NCI-H2029 (cell line): ENCODE data around the gene DRD5.
"Not testable (repeated sequence)": the region's sequence is repeated elsewhere in the genome, so short reads cannot be mapped to it uniquely, and the experiment has no call there.

Source experiments
- DNase-seq: peaks from one replicate; lab custom pipeline; 2025; lab: John Stamatoyannopoulos, UW

The DRD5 gene

GRCh38 chr4:9781343-9782135 is at the start of gene DRD5:
DRD5 (plus strand) TSS chr4:9781634; CDS start chr4:9782030, 396 bp downstream.
- no peak for DNase-seq

DNA sequence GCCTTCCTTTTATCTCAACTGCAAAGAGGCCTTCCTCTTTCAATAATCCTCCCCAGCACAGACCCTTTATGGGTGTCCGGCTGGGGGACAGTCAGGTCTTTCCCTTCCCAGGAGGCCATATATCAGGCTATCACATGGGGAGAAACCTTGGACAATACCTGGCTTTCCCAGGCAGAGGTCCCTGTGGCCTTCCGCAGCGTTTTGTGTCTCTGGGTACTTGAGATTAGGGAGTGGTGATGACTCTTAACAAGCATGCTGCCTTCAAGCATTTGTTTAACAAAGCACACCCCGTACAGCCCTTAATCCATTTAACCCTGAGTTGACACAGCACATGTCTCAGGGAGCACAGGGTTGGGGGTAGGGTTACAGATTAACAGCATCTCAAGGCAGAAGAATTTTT is 49.2 kb upstream of the DRD5 start:
- peak; percentile 10 for DNase-seq

DNA sequence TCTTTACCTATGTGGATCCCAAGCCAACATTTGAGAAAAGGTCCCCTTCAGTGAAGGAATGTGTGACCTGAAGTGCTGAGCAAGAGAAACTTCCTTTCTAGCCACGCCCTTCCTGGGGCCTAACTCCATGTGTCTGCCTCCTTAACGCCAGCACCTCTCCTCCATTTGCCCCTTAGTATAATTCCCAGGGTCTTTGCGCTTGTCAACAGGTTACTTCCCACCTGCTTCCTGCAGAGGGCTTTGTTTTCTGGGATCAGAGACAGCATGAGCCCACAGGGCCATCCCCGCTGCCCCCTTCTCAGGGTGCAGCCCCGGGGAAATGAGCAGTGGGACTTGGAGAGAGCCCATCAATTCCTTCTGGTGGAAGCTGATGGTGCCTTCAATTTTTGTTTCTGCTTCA is 45.9 kb upstream of the DRD5 start:
- DNase-seq = no peak

- not testable (repeated sequence) for DNase-seq
Measured at GRCh38 chr4:9737280-9737679, 44.2 kb upstream of the DRD5 start.

GRCh38 chr4:9743789-9744188 is 37.6 kb upstream of the DRD5 start:
- DNase-seq = not testable (repeated sequence)

GRCh38 chr4:9745782-9746181 is 35.7 kb upstream of the DRD5 start:
- DNase-seq = no peak

DNA sequence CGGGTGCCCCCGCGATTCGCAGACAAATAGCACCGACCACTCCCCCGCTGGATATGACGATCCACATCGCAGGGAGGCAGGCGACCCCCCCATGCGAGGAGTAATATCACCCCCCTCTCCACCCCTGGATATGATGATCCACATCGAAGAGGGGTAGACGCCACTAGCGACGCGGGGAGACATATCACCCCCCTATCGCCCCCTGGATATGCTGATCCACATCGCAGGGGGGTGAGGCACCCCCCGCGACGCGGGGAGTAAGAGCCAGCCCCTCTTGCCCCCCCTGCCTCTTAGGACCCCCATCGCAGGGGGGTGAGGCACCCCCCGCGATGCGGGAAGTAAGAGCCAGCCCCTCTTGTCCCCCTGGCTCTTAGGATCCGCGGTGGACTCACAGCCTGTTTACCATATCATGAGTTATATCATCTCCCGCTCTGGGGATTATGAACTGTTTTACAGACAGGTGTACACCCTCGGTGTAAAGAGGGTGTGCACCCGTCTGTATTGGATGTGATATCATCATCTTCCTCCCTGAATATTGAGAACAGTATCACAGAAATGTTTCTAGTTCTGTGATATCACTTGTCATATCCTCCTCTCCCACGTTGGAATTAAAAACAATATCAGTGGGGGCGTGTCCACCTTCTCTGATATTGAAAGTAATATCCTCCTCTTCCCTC is 22.7 kb upstream of the DRD5 start:
- DNase-seq = no peak

GRCh38 chr4:9762823-9763475 is 18.5 kb upstream of the DRD5 start:
- DNase-seq = peak; percentile 54

DNA sequence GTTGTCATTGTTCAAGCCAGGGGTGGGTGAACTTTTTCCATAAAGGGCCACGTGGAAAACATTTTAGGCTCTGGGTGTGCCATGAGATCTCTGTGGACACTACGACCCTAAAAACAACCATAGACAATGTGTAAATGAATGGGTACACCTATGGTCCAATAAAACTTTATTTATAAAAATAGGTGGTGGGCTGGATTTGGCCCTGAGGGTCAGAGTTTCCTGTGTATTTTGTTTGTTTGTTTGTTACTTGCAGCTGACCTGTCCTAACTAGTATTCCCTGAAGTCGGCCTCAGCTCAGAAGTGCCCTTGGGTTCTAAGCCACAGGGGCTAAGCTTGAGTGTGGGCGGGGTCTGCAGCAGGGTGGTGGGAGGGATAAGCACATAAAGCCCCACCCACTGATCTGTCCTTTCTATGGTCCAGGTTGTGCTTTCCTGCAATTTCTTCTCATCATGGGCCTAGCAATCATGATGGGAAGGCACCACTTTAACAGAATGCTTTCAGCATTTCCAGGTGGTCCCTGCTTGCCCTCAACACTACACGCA is 17.2 kb upstream of the DRD5 start:
- no peak for DNase-seq

DNA sequence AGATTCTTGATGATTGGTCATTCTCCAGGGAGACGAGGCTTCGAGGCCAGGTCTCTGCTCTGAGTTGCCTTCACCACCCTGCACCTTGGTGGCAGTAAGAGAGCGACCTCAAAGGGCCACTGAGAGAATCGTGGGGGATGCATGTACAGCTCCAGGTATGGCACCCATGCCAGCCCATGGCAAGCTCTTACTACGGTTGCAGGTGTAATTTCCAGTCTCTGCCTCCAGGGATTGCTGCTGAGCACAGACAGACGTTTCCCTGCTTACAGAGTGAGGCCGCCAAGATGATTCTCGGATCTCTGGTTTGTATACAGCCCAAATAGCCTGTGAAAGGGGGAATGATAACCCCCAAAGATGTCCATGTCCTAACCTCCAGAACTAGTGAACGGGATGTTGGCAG is 16.3 kb upstream of the DRD5 start:
- DNase-seq = no peak

DNA sequence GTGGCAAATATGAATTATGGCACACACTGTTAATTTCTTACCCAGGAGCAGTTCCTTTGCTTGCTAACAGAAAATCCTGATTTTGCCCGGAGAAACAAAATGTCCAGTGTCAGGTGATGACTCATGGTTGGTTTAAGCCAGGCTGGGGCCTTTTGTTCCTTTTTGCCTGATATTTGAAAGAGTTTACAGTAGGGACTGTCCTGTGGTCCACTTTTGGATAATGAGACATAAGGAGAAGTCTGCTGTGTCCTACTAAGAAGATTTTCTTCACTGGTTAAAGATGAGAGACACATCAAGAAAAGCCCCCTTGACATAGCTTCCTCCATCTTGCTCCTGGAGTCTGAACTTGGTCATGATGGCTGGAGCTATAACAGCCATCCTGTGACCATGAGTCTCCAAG is 12.1 kb upstream of the DRD5 start:
- DNase-seq = no peak

DNA sequence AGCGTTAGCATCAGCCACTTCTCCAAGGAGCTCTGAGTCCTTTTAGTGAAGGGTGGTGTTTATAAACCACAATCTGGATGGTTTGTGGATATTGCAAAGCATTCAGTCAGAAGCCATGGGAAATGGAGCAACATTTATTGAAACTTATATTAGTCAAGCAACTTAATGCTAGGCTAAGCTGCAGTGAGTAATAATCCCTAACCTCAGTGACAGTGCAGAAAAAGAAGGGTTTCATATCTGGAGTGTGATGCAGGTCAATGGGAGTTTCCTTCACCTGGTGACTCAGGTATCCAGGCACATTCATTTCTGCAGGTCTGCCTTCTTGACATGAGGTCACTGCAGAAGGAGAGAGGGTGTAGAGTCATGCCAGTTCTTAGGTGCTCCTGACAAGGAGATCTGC is 10.4 kb upstream of the DRD5 start:
- DNase-seq = no peak

DNA sequence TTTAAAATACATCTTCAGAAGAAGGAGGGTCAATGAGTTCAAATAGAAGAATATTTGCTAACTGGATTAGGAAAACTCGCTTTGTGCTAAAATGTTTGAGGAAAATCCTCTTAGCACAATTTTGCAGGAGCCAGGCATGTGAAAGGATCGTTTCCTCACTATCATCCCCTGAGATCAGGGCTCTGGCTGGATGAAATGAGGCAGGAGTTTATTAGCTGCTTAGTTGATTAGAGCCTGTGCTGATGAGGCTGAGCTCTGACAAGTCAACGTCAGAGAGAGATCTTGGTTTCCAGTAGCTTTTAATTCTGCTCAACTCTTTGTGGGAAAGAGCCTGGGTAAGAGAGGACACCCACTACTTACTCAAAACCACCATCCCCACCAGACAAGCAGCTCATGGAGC is 8.0 kb upstream of the DRD5 start:
- DNase-seq = no peak

DNA sequence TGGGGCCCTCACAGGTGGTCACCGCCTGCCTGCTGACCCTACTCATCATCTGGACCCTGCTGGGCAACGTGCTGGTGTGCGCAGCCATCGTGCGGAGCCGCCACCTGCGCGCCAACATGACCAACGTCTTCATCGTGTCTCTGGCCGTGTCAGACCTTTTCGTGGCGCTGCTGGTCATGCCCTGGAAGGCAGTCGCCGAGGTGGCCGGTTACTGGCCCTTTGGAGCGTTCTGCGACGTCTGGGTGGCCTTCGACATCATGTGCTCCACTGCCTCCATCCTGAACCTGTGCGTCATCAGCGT is 652 bp downstream of the DRD5 start:
- no peak for DNase-seq

GRCh38 chr4:9785891-9786290 is 4.5 kb downstream of the DRD5 start:
- not testable (repeated sequence) for DNase-seq

GRCh38 chr4:9792381-9792780 is 10.9 kb downstream of the DRD5 start:
- no peak for DNase-seq

- DNase-seq = not testable (repeated sequence)
Measured at GRCh38 chr4:9796641-9797040, 15.2 kb downstream of the DRD5 start.

- DNase-seq = peak; percentile 64
Measured at GRCh38 chr4:9800848-9801247, 19.4 kb downstream of the DRD5 start.

DNA sequence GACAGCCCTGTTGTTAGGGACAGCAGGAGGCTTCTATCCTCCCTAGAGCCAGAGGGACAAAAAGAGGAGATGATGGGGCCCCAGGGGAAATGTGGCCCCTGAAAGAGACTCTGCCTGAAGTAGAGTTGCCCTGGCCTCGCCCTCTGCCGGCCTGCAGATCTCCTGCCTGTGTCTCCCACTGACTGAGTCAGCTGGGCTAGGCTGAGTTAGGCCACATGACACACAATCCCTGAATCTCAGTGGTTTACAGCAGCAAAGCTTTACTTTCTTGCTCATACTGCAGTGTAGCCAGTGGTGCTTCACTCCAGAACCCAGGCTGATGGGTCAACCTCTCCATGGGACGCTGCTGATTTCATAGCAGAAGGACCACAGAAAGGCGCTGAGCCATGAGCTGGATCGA is 23.5 kb downstream of the DRD5 start:
- no peak for DNase-seq

GRCh38 chr4:9808077-9808476 is 26.6 kb downstream of the DRD5 start:
- no peak for DNase-seq

DNA sequence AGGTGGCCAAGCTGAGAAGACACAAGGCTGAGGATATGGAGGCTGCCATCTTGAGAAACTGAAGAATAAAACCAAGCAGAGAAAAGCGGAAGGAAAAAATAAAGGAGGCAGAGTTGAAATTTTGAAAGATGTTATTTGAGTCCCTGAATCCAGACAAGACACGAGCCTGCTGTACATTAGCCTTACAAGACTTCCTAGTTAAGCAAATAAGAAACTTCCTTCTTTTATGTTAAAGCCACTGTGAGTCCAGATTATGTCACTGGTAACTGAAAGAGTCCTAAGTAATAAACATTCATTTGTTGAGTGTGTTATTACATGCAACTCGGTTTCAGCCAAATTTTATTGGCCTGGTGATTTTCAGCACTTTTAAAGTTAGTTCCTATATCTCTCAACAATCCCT is 30.4 kb downstream of the DRD5 start:
- no peak for DNase-seq

GRCh38 chr4:9812501-9813340 is 31.3 kb downstream of the DRD5 start:
- no peak for DNase-seq
